AG08395 (cell line): ENCODE results near the gene ECT2.
"Not testable (repeated sequence)": the region's sequence is repeated elsewhere in the genome, so short reads cannot be mapped to it uniquely, and the experiment has no call there.

Experiments
- DNase-seq: peaks from one replicate; pipeline ENCODE4 v3.0.0; 2012; ENCODE audit warnings: mixed read lengths, low spot score

ECT2 gene

GRCh38 chr3:172813462-172813861, 62.9 kb downstream of the ECT2 start:
- no peak for DNase-seq

- DNase-seq, result no peak
These were observed 64.2 kb downstream of the ECT2 start for GRCh38 chr3:172814738-172815137.

- DNase-seq, result no peak
These were observed 65.3 kb downstream of the ECT2 start for GRCh38 chr3:172815857-172816256.

DNA sequence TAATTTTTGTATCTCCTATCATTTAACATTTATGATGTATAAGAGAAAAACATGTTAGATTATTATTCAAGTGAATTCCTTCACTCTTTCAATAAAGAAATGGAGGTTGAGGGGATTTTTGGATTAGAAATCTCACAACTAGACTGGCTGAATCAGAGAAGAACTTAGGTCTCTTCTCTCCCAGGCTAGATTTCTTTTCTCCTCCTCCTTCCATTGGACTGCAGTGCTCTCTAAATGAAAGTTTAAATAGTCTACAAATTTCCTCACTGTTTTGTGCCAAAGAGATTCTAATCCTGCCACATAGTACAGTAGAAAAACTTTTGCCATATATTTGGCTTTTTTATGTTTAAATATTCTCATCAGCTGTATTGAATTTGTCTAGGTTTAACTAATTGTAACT, 65.8 kb downstream of the ECT2 start:
- no peak for DNase-seq

GRCh38 chr3:172816968-172817367, 66.4 kb downstream of the ECT2 start:
- DNase-seq, result no peak

DNA sequence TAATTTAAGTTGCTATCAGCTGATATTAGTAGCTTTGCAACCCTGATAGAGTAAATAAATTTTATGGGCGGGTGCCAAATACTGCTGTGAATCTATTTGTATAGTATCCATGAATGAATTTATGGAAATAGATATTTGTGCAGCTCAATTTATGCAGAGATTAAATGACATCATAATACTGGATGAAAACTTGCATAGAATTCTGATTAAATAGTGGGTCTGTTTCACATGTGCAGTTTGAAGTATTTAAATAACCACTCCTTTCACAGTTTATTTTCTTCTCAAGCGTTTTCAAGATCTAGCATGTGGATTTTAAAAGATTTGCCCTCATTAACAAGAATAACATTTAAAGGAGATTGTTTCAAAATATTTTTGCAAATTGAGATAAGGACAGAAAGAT, 70.0 kb downstream of the ECT2 start:
- no peak for DNase-seq

- no peak for DNase-seq
These were observed 73.7 kb downstream of the ECT2 start for GRCh38 chr3:172824229-172824628.

DNA sequence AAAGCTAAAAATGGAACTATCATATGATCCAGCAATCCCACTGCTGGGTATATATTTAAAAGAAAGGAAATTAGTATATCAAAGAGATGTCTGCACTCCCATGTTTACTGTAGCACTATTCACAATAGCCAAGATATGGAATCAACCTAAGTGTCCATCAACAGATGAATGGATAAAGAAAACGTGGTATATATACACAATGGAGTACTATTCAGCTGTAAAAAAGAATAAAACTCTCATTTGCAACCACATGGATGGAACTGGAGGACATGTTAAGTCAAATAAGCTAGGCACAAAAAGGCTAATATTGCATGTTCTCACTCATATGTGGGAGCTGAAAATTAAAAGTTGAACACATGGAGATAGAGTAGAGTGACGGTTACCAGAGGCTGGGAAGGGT, 76.7 kb downstream of the ECT2 start:
- not testable (repeated sequence) for DNase-seq

DNA sequence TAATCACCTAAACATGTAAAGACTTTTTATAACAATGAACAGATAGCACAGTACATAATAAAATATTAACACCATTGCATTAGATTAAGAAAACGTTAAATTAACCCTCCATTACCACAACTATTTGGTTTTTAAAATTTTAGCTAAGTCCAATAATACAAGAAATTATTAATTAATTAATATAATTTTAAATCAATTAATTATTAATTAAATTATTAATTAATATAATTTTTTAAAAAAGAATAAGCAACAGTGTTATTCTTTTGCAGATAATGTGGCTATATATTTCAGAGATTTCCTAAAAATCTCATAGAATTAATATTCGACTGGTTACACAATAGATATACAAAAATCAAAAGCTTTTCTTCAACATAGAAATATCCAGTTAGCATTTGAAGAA, 82.5 kb downstream of the ECT2 start:
- no peak for DNase-seq

DNA sequence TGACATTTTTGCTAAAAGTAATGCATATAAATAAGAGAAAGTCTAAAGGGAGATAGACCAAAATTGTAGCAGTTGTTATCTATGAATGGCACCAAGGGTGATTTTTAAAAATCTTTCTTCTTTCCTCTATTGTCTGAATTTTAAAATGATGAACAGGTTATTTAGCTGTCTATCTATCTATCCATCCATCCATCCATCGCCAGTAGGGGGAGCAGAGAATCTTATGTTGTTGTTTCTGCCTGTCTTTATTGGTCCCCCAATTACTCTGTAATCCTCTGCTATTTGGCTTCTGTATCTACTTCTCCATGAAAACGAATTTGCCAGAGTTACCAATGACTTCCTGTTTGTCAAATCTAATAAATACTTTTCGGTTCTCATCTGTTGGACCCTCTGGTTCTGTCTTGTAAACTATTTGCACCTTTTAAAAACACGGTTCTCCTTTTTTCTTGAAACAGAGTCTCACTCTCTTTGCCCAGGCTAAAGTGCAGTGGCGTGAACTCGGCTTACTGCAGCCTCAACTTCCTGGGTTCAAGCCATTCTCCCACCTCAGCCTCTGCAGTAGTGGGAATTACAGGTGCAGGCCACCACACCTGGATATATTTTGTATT, 86.0 kb downstream of the ECT2 start:
- peak; percentile 17 for DNase-seq

DNA sequence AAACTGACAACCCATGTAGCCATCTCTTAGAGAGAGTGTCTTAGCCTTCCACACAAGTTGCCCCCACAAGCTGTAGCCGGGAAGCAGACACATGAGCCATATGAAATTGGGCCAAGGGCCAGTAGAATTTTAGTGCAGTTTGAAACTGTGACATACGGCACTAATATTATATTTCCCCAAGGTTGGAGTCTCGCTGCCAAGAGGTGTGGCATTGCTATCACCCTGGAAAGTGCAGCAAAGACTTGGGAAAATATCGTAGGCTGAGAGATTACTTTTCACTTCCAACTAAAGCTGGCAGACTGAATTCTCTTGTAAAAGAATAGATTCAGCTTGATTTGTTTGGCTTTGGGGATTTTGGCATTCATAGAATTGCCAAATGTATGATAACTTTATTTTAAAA, 89.2 kb downstream of the ECT2 start:
- DNase-seq, result no peak

- no peak for DNase-seq
These were observed 89.9 kb downstream of the ECT2 start for GRCh38 chr3:172840463-172840862.

- no peak for DNase-seq
These were observed 90.4 kb downstream of the ECT2 start for GRCh38 chr3:172840913-172841312.

DNA sequence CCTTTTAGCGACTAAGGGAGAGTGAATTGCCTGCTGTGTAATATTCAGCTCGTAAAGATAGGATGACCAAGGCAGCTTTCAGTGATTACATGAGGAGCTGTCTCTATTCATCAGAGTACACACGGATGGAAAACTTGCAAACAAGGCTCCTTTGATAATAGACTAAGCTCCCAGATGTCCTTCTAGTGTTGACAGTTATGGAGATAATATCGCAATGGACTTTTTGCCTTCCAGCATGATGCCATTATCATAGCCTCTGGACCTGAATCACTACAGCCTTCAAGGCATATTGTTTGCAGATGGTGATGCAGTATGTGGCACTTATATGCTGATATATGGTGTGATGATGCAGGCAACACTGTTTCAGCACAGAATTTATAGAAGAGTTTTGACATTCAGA, 93.9 kb downstream of the ECT2 start:
- no peak for DNase-seq

GRCh38 chr3:172846103-172846561, 95.6 kb downstream of the ECT2 start:
- DNase-seq, result no peak

DNA sequence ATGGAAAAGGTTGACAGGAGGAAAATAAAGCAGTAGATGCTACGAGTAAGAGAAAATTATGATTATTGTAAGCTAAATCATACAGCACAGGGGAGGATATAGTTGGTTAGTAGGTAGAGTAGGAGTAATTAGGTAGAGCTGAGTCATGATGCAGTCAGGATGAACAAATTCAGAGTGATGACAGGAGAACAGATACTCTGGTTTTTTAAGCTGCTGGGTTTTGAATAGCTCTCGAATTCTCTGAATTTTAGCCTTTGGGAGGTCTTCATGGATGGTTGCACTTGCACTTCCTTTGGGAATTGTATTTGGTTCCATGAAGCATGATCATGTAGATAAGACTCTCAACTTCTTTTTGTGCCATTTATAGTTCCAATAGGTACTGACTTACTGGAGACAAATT, 96.2 kb downstream of the ECT2 start:
- DNase-seq, result no peak

DNA sequence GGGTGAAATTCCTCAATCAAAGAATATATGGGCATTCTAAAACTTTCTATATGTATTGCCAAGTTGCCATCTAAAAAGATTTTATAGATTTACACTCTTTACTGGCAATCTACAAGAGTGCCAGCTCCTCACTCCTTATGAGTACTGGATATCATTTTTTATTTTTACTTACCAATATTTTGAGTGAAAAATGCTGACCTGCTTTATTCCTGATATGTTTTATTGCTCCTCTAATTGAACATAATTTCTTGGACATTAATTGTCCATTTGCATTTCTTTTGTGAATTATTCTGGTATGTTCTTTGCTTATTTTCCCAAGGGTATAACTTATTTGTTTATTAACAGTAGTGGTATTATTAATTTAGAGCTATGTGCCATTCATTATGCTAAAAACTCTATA, 96.8 kb downstream of the ECT2 start:
- DNase-seq, result no peak

GRCh38 chr3:172848910-172849309, 98.4 kb downstream of the ECT2 start:
- DNase-seq, result peak; percentile 12

DNA sequence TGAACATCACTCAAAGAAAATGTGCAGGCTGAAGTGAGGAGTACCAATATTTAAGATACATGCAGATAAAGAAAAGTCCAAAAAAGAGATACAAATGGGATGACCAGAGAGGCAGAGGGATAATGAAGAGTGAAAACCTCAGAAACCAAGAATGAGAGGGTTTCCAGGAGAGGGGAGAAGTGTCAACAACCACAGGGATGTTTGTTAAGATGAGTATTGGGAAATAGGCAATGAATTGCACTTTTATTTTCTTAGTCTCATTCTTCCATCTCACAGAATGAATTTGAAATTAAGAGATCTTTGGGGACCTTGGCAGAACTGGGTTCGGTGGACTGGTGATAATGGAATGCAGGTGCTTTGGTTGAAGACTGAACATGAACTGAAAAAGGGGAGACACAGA, 102.5 kb downstream of the ECT2 start:
- no peak for DNase-seq

- no peak for DNase-seq
These were observed 103.6 kb downstream of the ECT2 start for GRCh38 chr3:172853921-172854666.

DNA sequence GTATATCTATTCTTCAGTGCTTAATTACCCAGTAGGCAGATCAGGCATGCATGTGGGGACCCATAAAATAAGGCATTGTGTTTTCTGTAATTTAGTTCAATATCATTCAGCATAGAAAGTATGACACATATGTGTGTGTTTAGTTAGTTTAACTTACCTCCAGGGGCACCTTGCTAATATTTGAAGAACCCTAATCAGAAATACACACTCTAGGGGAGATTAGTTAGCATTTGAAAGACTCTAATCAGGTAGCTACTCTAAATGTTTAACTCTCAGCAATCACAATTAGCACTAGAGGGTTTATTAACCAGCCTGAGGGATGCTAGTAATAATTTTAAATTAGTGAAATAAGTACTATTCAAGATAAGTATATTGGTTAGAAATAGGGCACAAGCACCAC, 104.5 kb downstream of the ECT2 start:
- no peak for DNase-seq

- no peak for DNase-seq
These were observed 106.5 kb downstream of the ECT2 start for GRCh38 chr3:172856795-172857742.

DNA sequence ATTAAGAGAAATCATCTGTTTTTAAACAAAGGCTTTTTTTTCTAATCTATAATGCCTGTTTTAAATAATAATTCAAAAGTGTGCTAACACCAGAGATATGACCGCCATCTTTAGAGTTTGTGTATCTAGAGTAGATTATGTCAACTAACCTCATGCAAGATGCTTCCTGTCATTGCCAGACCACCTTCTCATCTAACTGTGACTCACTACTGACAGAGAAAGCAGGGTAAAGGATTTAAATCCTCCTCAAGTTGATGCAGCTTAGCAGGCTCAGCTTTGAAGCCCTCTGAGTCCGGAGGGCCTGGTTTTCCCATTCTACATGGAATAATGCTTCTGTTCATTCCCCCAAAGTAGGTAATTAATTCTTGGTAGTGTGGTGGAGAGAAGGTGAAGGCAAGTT, 108.5 kb downstream of the ECT2 start:
- DNase-seq, result no peak
